Measurements from ENCODE around the gene MAPKAP1.

DNA sequence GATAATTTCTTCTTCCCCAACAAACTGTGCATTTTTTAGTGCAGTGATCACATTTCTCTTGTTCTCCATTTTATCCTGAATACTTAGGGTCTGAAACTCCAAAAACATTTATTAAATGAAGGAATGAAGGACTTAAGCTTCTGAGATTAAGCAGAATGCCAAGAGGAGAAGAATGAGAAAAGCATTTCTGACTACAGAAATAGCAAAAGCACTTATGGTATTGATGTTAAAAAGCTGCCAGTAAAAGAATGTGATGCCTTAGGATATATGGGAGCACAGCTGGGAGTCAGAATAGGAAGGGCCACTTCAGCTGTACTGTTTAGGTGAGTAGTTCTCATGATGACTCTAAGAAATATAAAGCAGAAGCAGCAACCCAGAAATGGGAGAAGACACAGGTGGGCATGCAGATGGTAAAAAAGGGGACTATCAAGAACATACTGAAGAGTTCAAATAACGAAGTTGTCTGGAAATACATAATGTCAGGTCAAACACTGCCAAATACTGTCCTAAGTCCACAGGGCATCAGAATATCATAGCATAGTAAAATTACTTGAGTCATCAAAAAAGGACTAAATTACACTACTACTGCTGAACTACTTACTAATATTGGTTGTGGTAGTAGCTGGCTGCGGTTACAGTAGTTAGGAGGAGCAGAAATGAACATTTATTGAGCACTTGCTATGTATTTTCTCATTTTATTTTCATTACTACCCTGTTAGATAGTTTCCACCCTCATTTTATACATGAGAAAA lies 132.7 kb downstream of the MAPKAP1 start:
- TF ChIP-seq POLR2AphosphoS5 (IDR thresholded peaks at IDR 0.05; ENCODE audit: low read depth, low read length) = no peak
- no peak for TF ChIP-seq POLR2A (IDR thresholded peaks at IDR 0.05; ENCODE audit: low read depth, low read length)
- no peak for TF ChIP-seq SPI1 (IDR thresholded peaks at IDR 0.05; ENCODE audit: low read depth, low read length)
- TF ChIP-seq PAX5 (IDR thresholded peaks at IDR 0.05; ENCODE audit: insufficient read depth, low read length, severe bottlenecking) = no peak
- no peak for TF ChIP-seq TAF1 (IDR thresholded peaks at IDR 0.05; ENCODE audit: low read depth, low read length)
